CD4-positive, alpha-beta T cell (primary cell): ENCODE data around the gene MAP3K6. TPM values are rescaled to one million over a fixed set of nuclear protein-coding genes. Genes with fewer than 3 reads are reported as not detected.

Experiments used
- ATAC-seq: fragments of 200-7000 bp; cut with Tn5 transposase; one replicate; pipeline ENCODE4 v1.10.0; 2022; ENCODE audit warnings: mild to moderate bottlenecking; ENCODE audit not compliant: poor library complexity
- CTCF ChIA-PET: fragments of 350-600 bp; sonication (Branson Sonifier 250); formaldehyde crosslinking; loops from one replicate; lab custom pipeline; 2021; ENCODE audit warnings: antibody characterized with exemption, inconsistent platforms; lab: Charles Lee
- POLR2A ChIA-PET: fragments of 350-600 bp; sonication (Branson Sonifier 250); formaldehyde crosslinking; loops from one replicate; lab custom pipeline; 2021; ENCODE audit warnings: antibody characterized with exemption, inconsistent platforms; lab: Charles Lee
- DNase-seq, 14 experiments: peaks; one replicate each; pipeline ENCODE4 v3.0.0-alpha.2; 2013 to 2020; ENCODE audit warnings: mixed read lengths in 2 of 14
- H3K27ac ChIP-seq, 2 donors: one replicate each; pipeline versions ENCODE4 v1.5.1 to v1.7.0; 2013; ENCODE audit warnings: low read length in 2 of 2, low read depth in 1 of 2, mild to moderate bottlenecking in 1 of 2
- H3K27me3 ChIP-seq, 2 experiments: 1 replicate in 1 of 2; 2 replicates in 1 of 2; pipeline versions ENCODE4 v1.6.1 to v1.7.0; 2013; ENCODE audit warnings: low read length in 2 of 2, control low read depth in 1 of 2, mild to moderate bottlenecking in 1 of 2, moderate library complexity in 1 of 2; ENCODE audit not compliant: insufficient read depth in 2 of 2, control insufficient read depth in 1 of 2
- H3K36me3 ChIP-seq: one replicate; pipeline ENCODE4 v1.6.1; 2013; ENCODE audit warnings: low read length, control low read depth; ENCODE audit not compliant: insufficient read depth
- H3K4me1 ChIP-seq: one replicate; pipeline ENCODE4 v1.6.1; 2013; ENCODE audit warnings: low read length, control low read depth; ENCODE audit not compliant: insufficient read depth
- H3K4me3 ChIP-seq: one replicate; pipeline ENCODE4 v1.5.1; 2013; ENCODE audit warnings: mild to moderate bottlenecking, low read length, moderate library complexity
- H3K9me3 ChIP-seq, 2 experiments: 1 replicate in 1 of 2; 2 replicates in 1 of 2; pipeline versions ENCODE4 v1.6.1 to v1.7.0; 2013; ENCODE audit warnings: low read length in 2 of 2, mild to moderate bottlenecking in 2 of 2, control low read depth in 1 of 2, moderate library complexity in 1 of 2; ENCODE audit not compliant: control insufficient read depth in 1 of 2, insufficient read depth in 1 of 2
- H3K27ac Mint-ChIP-seq: one replicate; pipeline ENCODE4 v1.8.0; 2020; ENCODE audit warnings: mixed read lengths
- H3K27me3 Mint-ChIP-seq: one replicate; pipeline ENCODE4 v1.8.0; 2021; ENCODE audit warnings: mixed read lengths
- H3K36me3 Mint-ChIP-seq: one replicate; pipeline ENCODE4 v1.8.0; 2021; ENCODE audit warnings: low read depth, mixed read lengths
- H3K4me1 Mint-ChIP-seq: one replicate; pipeline ENCODE4 v1.8.0; 2021; ENCODE audit warnings: low read depth, mixed read lengths
- H3K4me3 Mint-ChIP-seq: one replicate; pipeline ENCODE4 v1.8.0; 2020; ENCODE audit warnings: mild to moderate bottlenecking, mixed read lengths
- H3K9me3 Mint-ChIP-seq: one replicate; pipeline ENCODE4 v1.8.0; 2020; ENCODE audit warnings: mixed read lengths
- intact Hi-C, 2 experiments: fragments of 100-400 bp; cut with DNase I in 1 of 2; cut with micrococcal nuclease in 1 of 2; formaldehyde crosslinking; loops; one replicate each; pipeline versions ENCODE4 v1.15.1 to v1.9.0; 2023 to 2025; cut with DNase I, micrococcal nuclease
- total RNA-seq, 174 experiments: library from RNA in 2 of 174; stranded (reverse) in 2 of 174; gene quantifications; one replicate each; pipeline ENCODE4 v1.2.3 and lab custom pipeline; 2021 to 2026
- TF ChIP-seq, protein P1 (sequence below): fragments of 200-600 bp; IDR thresholded peaks from one replicate; pipeline ENCODE4 v1.8.0; 2022; ENCODE audit warnings: antibody characterized with exemption, mild to moderate bottlenecking

The MAP3K6 gene
- total RNA-seq, 2 experiments from 2014 or later, result 8.5 to 8.8 TPM

DNA sequence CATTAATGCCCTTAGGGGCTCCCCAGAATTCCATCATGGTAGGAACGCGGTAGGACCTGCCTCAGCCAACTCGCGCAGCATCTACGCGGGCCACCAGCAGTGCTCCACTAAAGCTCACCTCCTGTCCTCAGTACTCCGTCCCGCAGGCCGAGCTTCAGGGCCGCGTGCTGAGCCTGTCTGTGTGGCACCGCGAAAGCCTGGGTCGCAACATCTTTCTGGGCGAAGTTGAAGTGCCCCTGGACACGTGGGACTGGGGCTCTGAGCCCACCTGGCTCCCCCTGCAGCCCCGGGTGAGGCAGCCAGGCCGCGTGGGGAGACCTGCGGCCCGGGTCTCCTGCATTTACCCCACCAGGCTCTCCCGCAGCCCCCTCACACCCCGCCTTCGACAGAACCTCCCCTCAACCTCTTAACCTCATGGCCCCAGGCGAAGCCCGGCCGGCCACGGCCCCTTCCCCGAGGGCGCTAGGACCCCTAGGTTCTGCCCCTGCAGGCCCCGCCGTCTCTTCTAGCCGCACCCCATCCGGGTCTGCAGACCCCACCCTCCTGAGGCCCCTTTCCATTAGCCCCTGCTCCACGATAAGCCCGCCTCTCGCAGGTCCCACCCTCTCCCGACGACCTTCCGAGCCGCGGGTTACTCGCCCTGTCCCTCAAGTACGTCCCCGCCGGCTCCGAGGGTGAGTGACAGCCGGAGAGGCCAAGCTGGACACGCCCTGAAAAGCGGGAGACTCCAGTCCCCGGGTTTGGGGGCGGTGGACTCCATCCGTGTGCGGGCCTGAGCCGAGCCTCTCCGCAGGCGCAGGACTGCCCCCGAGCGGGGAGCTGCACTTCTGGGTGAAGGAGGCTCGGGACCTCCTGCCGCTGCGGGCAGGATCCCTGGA is 15.9 kb downstream of the MAP3K6 start:
- Histone ChIP-seq H3K4me1 (peaks cover 28% of the 10 kb centered on the region), H3K36me3 (peaks cover 49% of the 10 kb centered on the region), H3K9me3 (no peaks in the 10 kb centered on the region), H3K27ac (no peak overlapping the region), H3K4me3 (no peak overlapping the region), H3K27me3 (no peaks in the 10 kb centered on the region)
- DNase-seq (peak in 1 of 14 experiments; percentile 16), ATAC-seq (no peak)
- H3K27ac Mint-ChIP-seq, result no peak overlapping the region
- peaks cover 28% of the 10 kb centered on the region for H3K36me3 Mint-ChIP-seq
- TF ChIP-seq, protein P1, sequence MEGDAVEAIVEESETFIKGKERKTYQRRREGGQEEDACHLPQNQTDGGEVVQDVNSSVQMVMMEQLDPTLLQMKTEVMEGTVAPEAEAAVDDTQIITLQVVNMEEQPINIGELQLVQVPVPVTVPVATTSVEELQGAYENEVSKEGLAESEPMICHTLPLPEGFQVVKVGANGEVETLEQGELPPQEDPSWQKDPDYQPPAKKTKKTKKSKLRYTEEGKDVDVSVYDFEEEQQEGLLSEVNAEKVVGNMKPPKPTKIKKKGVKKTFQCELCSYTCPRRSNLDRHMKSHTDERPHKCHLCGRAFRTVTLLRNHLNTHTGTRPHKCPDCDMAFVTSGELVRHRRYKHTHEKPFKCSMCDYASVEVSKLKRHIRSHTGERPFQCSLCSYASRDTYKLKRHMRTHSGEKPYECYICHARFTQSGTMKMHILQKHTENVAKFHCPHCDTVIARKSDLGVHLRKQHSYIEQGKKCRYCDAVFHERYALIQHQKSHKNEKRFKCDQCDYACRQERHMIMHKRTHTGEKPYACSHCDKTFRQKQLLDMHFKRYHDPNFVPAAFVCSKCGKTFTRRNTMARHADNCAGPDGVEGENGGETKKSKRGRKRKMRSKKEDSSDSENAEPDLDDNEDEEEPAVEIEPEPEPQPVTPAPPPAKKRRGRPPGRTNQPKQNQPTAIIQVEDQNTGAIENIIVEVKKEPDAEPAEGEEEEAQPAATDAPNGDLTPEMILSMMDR, result no peak
- CTCF ChIA-PET, result interaction anchor here (1.3 kb wide), 1 partner anchor 15 kb away, joined by 3 read pairs; the partner anchor contains the start of gene MAP3K6
- H3K27me3 Mint-ChIP-seq, result no peaks in the 10 kb centered on the region
- H3K4me3 Mint-ChIP-seq, result no peak overlapping the region
- peaks cover 18% of the 10 kb centered on the region for H3K4me1 Mint-ChIP-seq
- POLR2A ChIA-PET, result interaction anchor here (1.1 kb wide), 1 partner anchor 10 kb away, joined by 3 read pairs; no protein-coding TSS in a partner anchor
- intact Hi-C loops, result no loop called here
- no peaks in the 10 kb centered on the region for H3K9me3 Mint-ChIP-seq

DNA sequence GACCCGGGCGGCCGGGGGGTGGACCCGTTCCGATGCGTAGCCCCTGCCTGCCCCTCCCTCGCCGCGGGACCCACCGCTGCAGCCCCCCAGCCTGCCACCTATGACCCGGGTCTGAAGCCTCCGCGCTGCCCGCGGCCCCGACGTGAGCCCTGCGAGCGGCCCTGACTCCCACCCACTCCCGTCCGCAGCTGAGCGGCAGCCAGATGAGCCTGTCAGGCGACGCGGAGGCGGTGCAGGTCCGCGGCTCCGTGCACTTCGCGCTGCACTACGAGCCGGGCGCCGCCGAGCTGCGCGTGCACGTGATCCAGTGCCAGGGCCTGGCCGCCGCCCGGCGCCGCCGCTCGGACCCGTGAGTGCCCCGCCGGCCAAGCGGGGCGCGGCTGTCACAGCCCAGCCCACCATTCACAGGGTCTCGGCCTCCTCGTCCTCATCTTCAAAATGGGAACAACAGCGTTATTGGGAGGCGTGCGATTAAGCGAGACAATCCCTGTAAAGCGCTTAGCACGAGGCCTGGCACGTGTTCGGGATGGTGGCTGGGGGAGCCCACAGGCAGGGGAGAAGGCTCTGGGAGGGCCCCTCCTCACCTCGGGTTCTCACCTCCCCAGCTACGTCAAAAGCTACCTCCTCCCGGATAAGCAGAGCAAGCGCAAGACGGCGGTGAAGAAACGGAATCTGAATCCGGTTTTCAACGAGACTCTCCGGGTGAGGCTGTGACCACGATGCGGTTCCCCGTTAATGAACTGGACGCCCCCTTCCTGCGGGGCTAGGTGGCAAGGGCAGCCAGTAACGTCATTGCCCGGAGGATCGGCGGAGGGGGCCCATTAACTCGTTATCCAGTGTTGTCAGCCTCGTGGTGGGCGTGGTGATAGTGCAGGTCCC is 16.7 kb downstream of the MAP3K6 start:
- peak in 4 of 14 experiments; percentile 11 to 28 (median 26) for DNase-seq

More for the DNA sequence above, 16.7 kb downstream of the MAP3K6 start:
- TF ChIP-seq, protein P1, result no peak
- H3K4me1 ChIP-seq, result peaks cover 27% of the 10 kb centered on the region
- peak overlapping the region; percentile 51 for H3K4me3 ChIP-seq
- peaks cover 55% of the 10 kb centered on the region for H3K36me3 ChIP-seq
- peaks cover 16% of the 10 kb centered on the region for H3K4me1 Mint-ChIP-seq
- no peaks in the 10 kb centered on the region for H3K27me3 Mint-ChIP-seq
- ATAC-seq, result peak; percentile 75
- peaks cover 33% of the 10 kb centered on the region for H3K36me3 Mint-ChIP-seq
- no peaks in the 10 kb centered on the region for H3K9me3 Mint-ChIP-seq
- POLR2A ChIA-PET, result interaction anchor here (1.2 to 1.4 kb wide), 4 partner anchors 7 to 17 kb away, joined by 3 to 13 read pairs (median 6); partner anchors contain the start of gene SYTL1
- H3K27me3 ChIP-seq, result no peaks in the 10 kb centered on the region
- no peak overlapping the region for H3K4me3 Mint-ChIP-seq
- CTCF ChIA-PET, result interaction anchor here (1.3 kb wide), 1 partner anchor 7 kb away, joined by 4 read pairs; no protein-coding TSS in a partner anchor
- H3K27ac Mint-ChIP-seq, result no peak overlapping the region
- no peaks in the 10 kb centered on the region for H3K9me3 ChIP-seq
- intact Hi-C loops, result loop anchor here (1.0 to 10.0 kb wide), 2 partner anchors 9 to 1205 kb away; partner anchors contain the start of gene TRNAU1AP (in 1 of the 2)
- H3K27ac ChIP-seq, result no peak overlapping the region
